Measurements from ENCODE around the gene ANAPC13.

The ANAPC13 gene

GRCh38 chr3:134449277-134449676 lies 36.5 kb downstream of the ANAPC13 start:
- FAIRE-seq = no peak

GRCh38 chr3:134448664-134449063 lies 37.1 kb downstream of the ANAPC13 start:
- no peak for FAIRE-seq

GRCh38 chr3:134447351-134447750 lies 38.4 kb downstream of the ANAPC13 start:
- FAIRE-seq = no peak

- no peak for FAIRE-seq
These were observed 39.0 kb downstream of the ANAPC13 start for GRCh38 chr3:134446800-134447199.

- no peak for FAIRE-seq
These were observed 40.1 kb downstream of the ANAPC13 start for GRCh38 chr3:134445636-134446035.

GRCh38 chr3:134445095-134445494 lies 40.7 kb downstream of the ANAPC13 start:
- no peak for FAIRE-seq

- no peak for FAIRE-seq
These were observed 44.0 kb downstream of the ANAPC13 start for GRCh38 chr3:134441821-134442220.

- no peak for FAIRE-seq
These were observed 44.5 kb downstream of the ANAPC13 start for GRCh38 chr3:134441321-134441720.

GRCh38 chr3:134437211-134437752 lies 48.5 kb downstream of the ANAPC13 start:
- FAIRE-seq = no peak

GRCh38 chr3:134432236-134432635 lies 53.5 kb downstream of the ANAPC13 start:
- FAIRE-seq = no peak

GRCh38 chr3:134430950-134431445 lies 54.8 kb downstream of the ANAPC13 start:
- no peak for FAIRE-seq

GRCh38 chr3:134430174-134430573 lies 55.6 kb downstream of the ANAPC13 start:
- no peak for FAIRE-seq

- FAIRE-seq = no peak
These were observed 57.4 kb downstream of the ANAPC13 start for GRCh38 chr3:134428401-134428800.

All from colon (tissue), 2 donors.